K562 (cell line): ENCODE results near the gene SPEF1. TPM values are rescaled to one million over a fixed set of nuclear protein-coding genes. Genes with fewer than 3 reads are reported as not detected.

Experiments used
- ARID1B ChIP-seq: fragments of 450-650 bp; IDR thresholded peaks from 2 replicates; pipeline ENCODE4 v1.6.1; 2016; ENCODE audit warnings: antibody characterized with exemption, mild to moderate bottlenecking, inconsistent platforms
- PHB2 ChIP-seq: fragments of 450-650 bp; IDR thresholded peaks from 2 replicates; pipeline ENCODE4 v1.6.1; 2017; ENCODE audit warnings: low read depth
- RCOR1 ChIP-seq, 2 experiments: IDR thresholded peaks; 2 replicates each; pipeline ENCODE4 v1.6.1; 2012; ENCODE audit warnings: low read depth in 2 of 2, low read length in 2 of 2, borderline replicate concordance in 1 of 2, improper control_type of control experiment in 1 of 2
- THAP12 ChIP-seq: fragments of 250-450 bp; sonication (Bioruptor Pico); IDR thresholded peaks from 2 replicates; pipeline ENCODE4 v1.9.0; 2021; ENCODE audit warnings: mild to moderate bottlenecking, inconsistent platforms
- polyA plus RNA-seq, 8 experiments: library from polyadenylated mRNA; depleted of rRNA in 4 of 8; stranded (reverse) in 5 of 8; unstranded in 3 of 8; fragments of >200 nt; fragmentation: Nextera tagmentation in 2 of 8; fragmentation: Illumina TruSeq in 1 of 8; extraction: Ambion mirVana in 2 of 8; extraction: Trizol in 1 of 8; gene quantifications; 2 replicates each; pipeline versions ENCODE4 v1.2.1 to v1.2.3, GENCODE V29; 2011 to 2014; ENCODE audit warnings: inconsistent platforms in 1 of 8, missing spikeins in 1 of 8
- total RNA-seq, 7 experiments: library from RNA; depleted of rRNA in 6 of 7; stranded (reverse); fragments of >200 nt in 6 of 7; fragmentation: Illumina TruSeq in 2 of 7; extraction: Trizol in 2 of 7; gene quantifications; 2 replicates each; pipeline versions ENCODE4 v1.2.1 to v1.2.3, GENCODE V29; 2011 to 2021; ENCODE audit warnings: low replicate concordance in 1 of 7
- TF ChIP-seq, protein P1 (sequence below): fragments of 450-650 bp; IDR thresholded peaks from 2 replicates; pipeline ENCODE4 v1.6.1; 2017; ENCODE audit warnings: antibody characterized with exemption

Gene SPEF1
- total and polyA plus RNA-seq, 9 of the 15 experiments (the other 6 are each of a cell fraction or from before 2014, with no cell fraction given), result not detected

GRCh38 chr20:3784216-3784853 is 3.1 kb upstream of the SPEF1 start (continued):
- TF ChIP-seq, protein P1, sequence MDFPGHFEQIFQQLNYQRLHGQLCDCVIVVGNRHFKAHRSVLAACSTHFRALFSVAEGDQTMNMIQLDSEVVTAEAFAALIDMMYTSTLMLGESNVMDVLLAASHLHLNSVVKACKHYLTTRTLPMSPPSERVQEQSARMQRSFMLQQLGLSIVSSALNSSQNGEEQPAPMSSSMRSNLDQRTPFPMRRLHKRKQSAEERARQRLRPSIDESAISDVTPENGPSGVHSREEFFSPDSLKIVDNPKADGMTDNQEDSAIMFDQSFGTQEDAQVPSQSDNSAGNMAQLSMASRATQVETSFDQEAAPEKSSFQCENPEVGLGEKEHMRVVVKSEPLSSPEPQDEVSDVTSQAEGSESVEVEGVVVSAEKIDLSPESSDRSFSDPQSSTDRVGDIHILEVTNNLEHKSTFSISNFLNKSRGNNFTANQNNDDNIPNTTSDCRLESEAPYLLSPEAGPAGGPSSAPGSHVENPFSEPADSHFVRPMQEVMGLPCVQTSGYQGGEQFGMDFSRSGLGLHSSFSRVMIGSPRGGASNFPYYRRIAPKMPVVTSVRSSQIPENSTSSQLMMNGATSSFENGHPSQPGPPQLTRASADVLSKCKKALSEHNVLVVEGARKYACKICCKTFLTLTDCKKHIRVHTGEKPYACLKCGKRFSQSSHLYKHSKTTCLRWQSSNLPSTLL, result no peak
- TF ChIP-seq ARID1B (no peak), PHB2 (no peak), RCOR1 (IDR thresholded peaks at IDR 0.05; ENCODE audit: borderline replicate concordance in 1 of 2, low read depth in 2 of 2, low read length in 2 of 2) (no peak), THAP12 (CRISPR knock-in tag) (no peak)
